Neural progenitor cell (in vitro differentiated cells): Measurements from ENCODE around the gene PTGES2. TPM values are rescaled to one million over a fixed set of nuclear protein-coding genes. Genes with fewer than 3 reads are reported as not detected.

Experiments used
- DNase-seq: peaks from one replicate; pipeline ENCODE4 v3.0.0-alpha.2; 2016; ENCODE audit warnings: low spot score
- H2AFZ ChIP-seq: fragments of 200-600 bp; sonication (generic); replicated peaks from 2 replicates; pipeline ENCODE4 v1.6.1; 2016; ENCODE audit warnings: antibody characterized with exemption
- H3F3A ChIP-seq: fragments of 200-600 bp; sonication (generic); 2 replicates; pipeline ENCODE4 v1.6.1; 2016; ENCODE audit warnings: antibody characterized with exemption, low read depth
- H3K27ac ChIP-seq: fragments of 200-600 bp; sonication (generic); 2 replicates; pipeline ENCODE4 v1.5.1; 2016; ENCODE audit warnings: mild to moderate bottlenecking
- H3K27me3 ChIP-seq: fragments of 200-600 bp; sonication (generic); 2 replicates; pipeline ENCODE4 v1.6.1; 2016; ENCODE audit warnings: mild to moderate bottlenecking, moderate library complexity
- H3K36me3 ChIP-seq: fragments of 200-600 bp; sonication (generic); 2 replicates; pipeline ENCODE4 v1.5.1; 2016
- H3K4me1 ChIP-seq: fragments of 200-600 bp; sonication (generic); 2 replicates; pipeline ENCODE4 v1.6.1; 2016; ENCODE audit warnings: mixed run types
- H3K4me2 ChIP-seq: fragments of 200-600 bp; sonication (generic); 2 replicates; pipeline ENCODE4 v1.6.1; 2016
- H3K4me3 ChIP-seq: fragments of 200-600 bp; sonication (generic); 2 replicates; pipeline ENCODE4 v1.5.1; 2016
- H3K79me2 ChIP-seq: fragments of 200-600 bp; sonication (generic); 2 replicates; pipeline ENCODE4 v1.6.1; 2016; ENCODE audit warnings: low read depth
- H3K9ac ChIP-seq: fragments of 200-600 bp; sonication (generic); 2 replicates; pipeline ENCODE4 v1.6.1; 2016
- H3K9me3 ChIP-seq: fragments of 200-600 bp; sonication (generic); 2 replicates; pipeline ENCODE4 v1.5.1; 2016; ENCODE audit warnings: low read depth
- H4K20me1 ChIP-seq: fragments of 200-600 bp; sonication (generic); 2 replicates; pipeline ENCODE4 v1.6.1; 2016; ENCODE audit warnings: low read depth
- H3K27ac Mint-ChIP-seq: 3 replicates; pipeline ENCODE4 v1.8.0; 2021; ENCODE audit warnings: mixed read lengths
- H3K27me3 Mint-ChIP-seq: 2 replicates; pipeline ENCODE4 v1.8.0; 2022; ENCODE audit warnings: low read depth, mild to moderate bottlenecking, inconsistent platforms, moderate library complexity, mixed read lengths; ENCODE audit not compliant: insufficient read depth
- H3K36me3 Mint-ChIP-seq: 3 replicates; pipeline ENCODE4 v1.8.0; 2021; ENCODE audit warnings: mixed read lengths
- H3K4me1 Mint-ChIP-seq: 3 replicates; pipeline ENCODE4 v1.8.0; 2021; ENCODE audit warnings: mixed read lengths
- H3K4me3 Mint-ChIP-seq: 3 replicates; pipeline ENCODE4 v1.8.0; 2021; ENCODE audit warnings: mild to moderate bottlenecking, moderate library complexity, mixed read lengths
- H3K9me3 Mint-ChIP-seq: 3 replicates; pipeline ENCODE4 v1.8.0; 2020; ENCODE audit warnings: mixed read lengths
- EZH2 ChIP-seq: fragments of 200-600 bp; sonication (generic); IDR thresholded peaks from 2 replicates; pipeline ENCODE4 v1.6.1; 2017; ENCODE audit warnings: antibody characterized with exemption, mild to moderate bottlenecking, moderate library complexity
- EZH2phosphoT487 ChIP-seq: fragments of 200-600 bp; sonication (generic); IDR thresholded peaks from 2 replicates; pipeline ENCODE4 v1.6.1; 2017; ENCODE audit warnings: antibody characterized with exemption
- total RNA-seq: library from RNA; depleted of rRNA; stranded (reverse); fragments of >200 nt; gene quantifications from 2 replicates; pipeline ENCODE4 v1.2.3, GENCODE V29; 2015; ENCODE audit warnings: low replicate concordance
- TF ChIP-seq, protein P1 (sequence below): fragments of 200-600 bp; sonication (generic); IDR thresholded peaks from 2 replicates; pipeline ENCODE4 v1.5.1; 2017; ENCODE audit warnings: antibody characterized with exemption, mild to moderate bottlenecking

The PTGES2 gene
- total RNA-seq, 1 donor from 2014 or later, result 25.7 TPM

DNA sequence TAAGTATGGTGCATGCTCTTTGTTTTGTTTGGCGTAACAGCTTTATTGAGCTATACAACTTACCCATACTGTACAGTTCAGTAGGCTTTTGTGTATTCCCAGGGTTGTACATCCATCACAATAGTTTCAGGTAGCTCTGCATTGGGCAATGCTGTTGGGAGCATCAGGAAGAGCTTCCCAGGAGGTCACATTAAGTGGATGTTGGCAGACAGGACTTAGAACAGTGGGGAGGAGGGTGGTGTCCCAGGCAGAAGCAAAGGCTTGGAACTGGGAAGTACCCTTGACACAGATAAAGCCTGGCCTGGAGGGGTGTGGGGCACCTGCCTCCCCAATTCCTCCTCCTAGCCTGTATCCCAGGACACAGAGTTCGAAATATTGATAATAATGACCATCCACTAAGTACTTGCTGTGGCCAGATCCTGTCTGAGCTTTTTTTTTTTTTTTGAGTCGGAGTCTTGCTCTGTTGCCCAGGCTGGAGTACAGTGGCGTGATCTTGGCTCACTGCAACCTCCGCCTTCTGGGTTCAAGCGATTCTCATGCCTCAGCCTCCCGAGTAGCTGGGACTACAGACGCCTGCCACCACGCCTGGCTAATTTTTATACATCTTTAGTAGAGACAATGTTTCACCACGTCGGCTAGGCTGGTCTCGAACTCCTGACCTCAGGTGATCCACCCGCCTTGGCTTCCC, 33.8 kb upstream of the PTGES2 start:
- H3K27me3 ChIP-seq, result no peaks in the 10 kb centered on the region
- no peaks in the 10 kb centered on the region for H3K36me3 ChIP-seq
- no peak overlapping the region for H2AFZ ChIP-seq
- H4K20me1 ChIP-seq, result peaks cover 13% of the 10 kb centered on the region
- H3K4me2 ChIP-seq, result peak overlapping the region; percentile 77
- no peaks in the 10 kb centered on the region for H3K9me3 ChIP-seq
- H3K4me1 ChIP-seq, result peaks cover 5% of the 10 kb centered on the region
- H3F3A ChIP-seq, result peaks cover 9% of the 10 kb centered on the region
- Mint-ChIP-seq H3K4me1 (peaks cover 9% of the 10 kb centered on the region), H3K9me3 (no peaks in the 10 kb centered on the region), H3K27ac (no peak overlapping the region), H3K36me3 (peaks cover 9% of the 10 kb centered on the region), H3K27me3 (no peaks in the 10 kb centered on the region), H3K4me3 (peak overlapping the region; percentile 84)
- H3K9ac ChIP-seq, result no peak overlapping the region
- H3K4me3 ChIP-seq, result peak overlapping the region; percentile 67
- H3K79me2 ChIP-seq, result peaks cover 10% of the 10 kb centered on the region
- DNase-seq, result no peak
- no peak overlapping the region for H3K27ac ChIP-seq
- TF ChIP-seq EZH2 (no peak), EZH2phosphoT487 (no peak)
- TF ChIP-seq, protein P1, sequence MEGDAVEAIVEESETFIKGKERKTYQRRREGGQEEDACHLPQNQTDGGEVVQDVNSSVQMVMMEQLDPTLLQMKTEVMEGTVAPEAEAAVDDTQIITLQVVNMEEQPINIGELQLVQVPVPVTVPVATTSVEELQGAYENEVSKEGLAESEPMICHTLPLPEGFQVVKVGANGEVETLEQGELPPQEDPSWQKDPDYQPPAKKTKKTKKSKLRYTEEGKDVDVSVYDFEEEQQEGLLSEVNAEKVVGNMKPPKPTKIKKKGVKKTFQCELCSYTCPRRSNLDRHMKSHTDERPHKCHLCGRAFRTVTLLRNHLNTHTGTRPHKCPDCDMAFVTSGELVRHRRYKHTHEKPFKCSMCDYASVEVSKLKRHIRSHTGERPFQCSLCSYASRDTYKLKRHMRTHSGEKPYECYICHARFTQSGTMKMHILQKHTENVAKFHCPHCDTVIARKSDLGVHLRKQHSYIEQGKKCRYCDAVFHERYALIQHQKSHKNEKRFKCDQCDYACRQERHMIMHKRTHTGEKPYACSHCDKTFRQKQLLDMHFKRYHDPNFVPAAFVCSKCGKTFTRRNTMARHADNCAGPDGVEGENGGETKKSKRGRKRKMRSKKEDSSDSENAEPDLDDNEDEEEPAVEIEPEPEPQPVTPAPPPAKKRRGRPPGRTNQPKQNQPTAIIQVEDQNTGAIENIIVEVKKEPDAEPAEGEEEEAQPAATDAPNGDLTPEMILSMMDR, result no peak

DNA sequence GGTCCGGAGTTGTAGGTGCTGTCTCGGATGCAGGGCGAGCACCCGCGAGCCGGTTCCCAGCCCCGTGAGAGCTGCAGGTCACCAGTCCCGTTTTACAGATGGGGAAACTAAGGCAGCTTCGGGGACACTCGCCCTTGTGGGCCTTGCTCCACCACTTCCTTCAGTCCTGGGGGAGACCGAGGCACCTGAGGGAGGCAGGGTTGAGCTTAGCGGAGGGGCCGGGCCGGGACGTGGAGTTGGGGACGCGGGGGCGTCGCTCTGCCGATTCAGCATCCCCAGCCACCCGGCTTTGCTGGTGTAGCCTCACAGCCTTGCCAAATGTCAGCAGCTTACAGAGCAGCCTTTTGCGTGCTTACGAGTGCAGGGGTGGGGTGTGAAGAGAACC, 33.1 kb upstream of the PTGES2 start:
- Histone ChIP-seq H3F3A (peaks cover 14% of the 10 kb centered on the region), H3K27ac (no peak overlapping the region), H3K9me3 (no peaks in the 10 kb centered on the region), H3K4me1 (peaks cover 5% of the 10 kb centered on the region), H3K4me2 (peak overlapping the region; percentile 77), H3K9ac (peak overlapping the region; percentile 60), H3K27me3 (no peaks in the 10 kb centered on the region), H2AFZ (peak overlapping the region; percentile 87), H3K4me3 (peak overlapping the region; percentile 67), H3K36me3 (no peaks in the 10 kb centered on the region), H4K20me1 (peaks cover 13% of the 10 kb centered on the region), H3K79me2 (peaks cover 10% of the 10 kb centered on the region)
- TF ChIP-seq EZH2phosphoT487 (no peak), EZH2 (no peak)
- TF ChIP-seq, protein P1, result no peak
- Mint-ChIP-seq H3K36me3 (peaks cover 7% of the 10 kb centered on the region), H3K9me3 (no peaks in the 10 kb centered on the region), H3K27me3 (no peaks in the 10 kb centered on the region), H3K27ac (no peak overlapping the region), H3K4me3 (peak overlapping the region; percentile 84), H3K4me1 (peaks cover 9% of the 10 kb centered on the region)
- peak; percentile 59 for DNase-seq

DNA sequence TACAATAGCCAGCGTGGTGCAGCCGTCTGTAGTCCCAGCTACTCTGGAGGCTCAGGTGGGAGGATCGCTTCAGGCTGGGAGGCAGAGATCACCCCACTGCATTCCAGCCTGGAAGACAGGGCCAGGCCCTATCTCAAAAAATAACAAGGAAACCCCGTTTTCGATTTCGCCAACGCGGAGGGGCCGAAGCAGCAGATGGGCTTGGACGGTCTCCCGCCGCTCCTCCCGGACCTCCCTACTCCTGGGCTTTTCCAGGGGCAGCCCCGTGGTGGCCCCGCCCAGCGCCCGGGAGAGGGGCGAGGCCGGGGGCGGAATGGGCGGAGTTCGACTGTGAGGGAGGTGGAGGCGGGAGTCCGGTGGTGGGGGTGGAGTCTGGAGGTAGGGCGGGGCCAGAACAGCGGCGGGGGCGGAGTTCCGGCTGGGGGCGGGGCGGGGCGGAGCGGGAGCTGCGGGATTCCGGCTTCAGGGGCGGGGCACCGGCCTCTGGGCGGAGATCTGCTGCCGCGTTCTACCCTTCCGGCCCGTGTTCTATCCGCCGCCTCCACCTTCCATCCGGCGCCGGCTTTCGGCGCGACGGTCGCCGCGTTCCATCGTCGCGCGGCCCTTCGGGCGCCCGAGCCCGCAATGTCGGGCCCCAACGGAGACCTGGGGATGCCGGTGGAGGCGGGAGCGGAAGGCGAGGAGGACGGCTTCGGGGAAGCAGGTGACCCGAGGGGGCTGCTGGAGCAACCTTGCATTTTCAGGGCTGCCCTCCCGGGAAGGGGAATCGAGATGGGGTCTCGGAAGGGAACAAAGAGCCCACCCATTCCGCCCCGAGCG, 32.5 kb upstream of the PTGES2 start, which contains the start of gene BBLN:
Gene BBLN, plus strand, starts transcription at position 482 of the 819 bp plus-strand sequence. Its CDS starts 143 bp downstream, at position 625.
- H3K36me3 ChIP-seq, result no peaks in the 10 kb centered on the region
- H3K4me2 ChIP-seq, result peak within 1 kb of the TSS; percentile 77
- Mint-ChIP-seq H3K4me1 (peaks cover 11% of the 10 kb centered on the region), H3K36me3 (peaks cover 7% of the 10 kb centered on the region), H3K4me3 (peak within 1 kb of the TSS; percentile 84), H3K9me3 (no peaks in the 10 kb centered on the region), H3K27ac (peak within 1 kb of the TSS; percentile 60), H3K27me3 (no peaks in the 10 kb centered on the region)
- DNase-seq, result peak; percentile 97
- H3K27ac ChIP-seq, result no peak within 1 kb of the TSS
- H4K20me1 ChIP-seq, result peaks cover 13% of the 10 kb centered on the region
- H2AFZ ChIP-seq, result peak within 1 kb of the TSS; percentile 87
- TF ChIP-seq, protein P1, result no peak
- H3K4me1 ChIP-seq, result peaks cover 5% of the 10 kb centered on the region
- peak within 1 kb of the TSS; percentile 67 for H3K4me3 ChIP-seq
- no peaks in the 10 kb centered on the region for H3K27me3 ChIP-seq
- H3K9ac ChIP-seq, result peak within 1 kb of the TSS; percentile 60
- H3K9me3 ChIP-seq, result no peaks in the 10 kb centered on the region
- peaks cover 14% of the 10 kb centered on the region for H3F3A ChIP-seq
- H3K79me2 ChIP-seq, result peaks cover 10% of the 10 kb centered on the region
